LNCaP clone FGC (cell line): ENCODE data around the gene PACRGL.
"Not testable (repeated sequence)": the region's sequence is repeated elsewhere in the genome, so short reads cannot be mapped to it uniquely, and the experiment has no call there.

Experiments used
- DNase-seq: peaks from one replicate; pipeline ENCODE4 v3.0.0-alpha.2; 2011; ENCODE audit warnings: low read depth
- H3K4me3 ChIP-seq: 2 replicates; pipeline ENCODE4 v1.5.1; 2011; ENCODE audit warnings: mild to moderate bottlenecking, low read depth, low read length, control low read depth
- TF ChIP-seq, protein P1 (sequence below): IDR thresholded peaks from 2 replicates; pipeline ENCODE4 v1.5.1; 2012; ENCODE audit warnings: mild to moderate bottlenecking; ENCODE audit not compliant: control insufficient read depth, insufficient read depth; ENCODE audit errors: extremely low read depth

PACRGL gene

DNA sequence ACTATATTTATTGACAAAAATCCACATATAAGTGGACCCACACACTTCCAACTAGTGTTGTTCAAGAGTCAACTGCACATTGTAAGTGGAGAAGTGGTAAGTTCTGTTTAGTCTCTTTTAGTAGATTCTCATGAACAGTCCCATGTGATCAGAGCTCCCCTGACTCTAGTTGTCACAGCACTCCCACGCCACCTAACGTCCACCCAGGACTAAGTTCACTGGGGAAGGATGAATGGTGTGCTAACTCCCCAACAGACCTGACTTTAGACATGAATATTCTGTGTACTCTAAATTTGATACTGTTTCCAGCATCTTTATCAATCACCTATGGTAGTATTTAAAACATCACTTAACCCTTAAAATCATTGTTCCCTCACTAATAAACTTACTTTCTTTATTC is 59.8 kb downstream of the PACRGL start:
- TF ChIP-seq, protein P1, sequence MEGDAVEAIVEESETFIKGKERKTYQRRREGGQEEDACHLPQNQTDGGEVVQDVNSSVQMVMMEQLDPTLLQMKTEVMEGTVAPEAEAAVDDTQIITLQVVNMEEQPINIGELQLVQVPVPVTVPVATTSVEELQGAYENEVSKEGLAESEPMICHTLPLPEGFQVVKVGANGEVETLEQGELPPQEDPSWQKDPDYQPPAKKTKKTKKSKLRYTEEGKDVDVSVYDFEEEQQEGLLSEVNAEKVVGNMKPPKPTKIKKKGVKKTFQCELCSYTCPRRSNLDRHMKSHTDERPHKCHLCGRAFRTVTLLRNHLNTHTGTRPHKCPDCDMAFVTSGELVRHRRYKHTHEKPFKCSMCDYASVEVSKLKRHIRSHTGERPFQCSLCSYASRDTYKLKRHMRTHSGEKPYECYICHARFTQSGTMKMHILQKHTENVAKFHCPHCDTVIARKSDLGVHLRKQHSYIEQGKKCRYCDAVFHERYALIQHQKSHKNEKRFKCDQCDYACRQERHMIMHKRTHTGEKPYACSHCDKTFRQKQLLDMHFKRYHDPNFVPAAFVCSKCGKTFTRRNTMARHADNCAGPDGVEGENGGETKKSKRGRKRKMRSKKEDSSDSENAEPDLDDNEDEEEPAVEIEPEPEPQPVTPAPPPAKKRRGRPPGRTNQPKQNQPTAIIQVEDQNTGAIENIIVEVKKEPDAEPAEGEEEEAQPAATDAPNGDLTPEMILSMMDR = peak; percentile 75
- H3K4me3 ChIP-seq = no peak overlapping the region
- no peak for DNase-seq

DNA sequence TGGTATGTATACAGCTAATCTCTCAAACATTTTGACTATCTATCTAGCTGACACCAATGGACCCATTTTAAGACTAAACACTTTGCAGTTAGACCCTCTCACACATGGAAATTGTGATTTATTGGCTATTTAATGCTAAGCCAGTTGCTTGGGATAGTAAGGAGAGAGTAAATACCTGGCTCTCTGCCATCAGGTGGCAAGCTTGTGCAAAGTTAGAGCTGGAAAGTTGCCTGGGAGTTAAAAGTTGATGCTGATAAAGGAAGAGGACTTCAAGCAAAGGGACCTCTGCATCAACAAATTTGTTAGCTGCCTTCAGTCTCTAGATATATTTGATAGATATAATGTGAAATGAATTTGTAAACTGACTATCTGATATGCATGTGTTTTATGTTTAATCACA is 61.1 kb downstream of the PACRGL start:
- DNase-seq = peak; percentile 72
- H3K4me3 ChIP-seq = no peak overlapping the region
- TF ChIP-seq, protein P1 = no peak

DNA sequence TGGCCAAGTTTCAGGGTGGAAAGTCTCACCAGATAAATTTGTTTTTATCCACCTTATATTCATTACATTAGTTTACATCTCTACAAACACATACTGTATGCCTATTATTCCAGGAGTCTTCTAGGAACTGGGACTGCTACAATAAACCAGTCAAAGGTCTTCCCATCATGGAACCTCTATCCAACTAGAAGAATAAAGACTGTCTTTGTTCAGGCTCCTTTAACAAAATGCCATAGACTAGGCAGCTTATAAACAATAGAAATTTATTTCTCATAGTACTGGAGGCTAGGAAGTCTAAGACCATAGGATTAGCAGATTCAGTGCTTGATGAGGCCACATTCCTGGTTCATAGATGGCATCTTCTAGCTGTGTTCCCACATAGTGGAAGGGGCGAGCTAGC is 61.6 kb downstream of the PACRGL start:
- no peak overlapping the region for H3K4me3 ChIP-seq
- TF ChIP-seq, protein P1 = no peak
- no peak for DNase-seq

DNA sequence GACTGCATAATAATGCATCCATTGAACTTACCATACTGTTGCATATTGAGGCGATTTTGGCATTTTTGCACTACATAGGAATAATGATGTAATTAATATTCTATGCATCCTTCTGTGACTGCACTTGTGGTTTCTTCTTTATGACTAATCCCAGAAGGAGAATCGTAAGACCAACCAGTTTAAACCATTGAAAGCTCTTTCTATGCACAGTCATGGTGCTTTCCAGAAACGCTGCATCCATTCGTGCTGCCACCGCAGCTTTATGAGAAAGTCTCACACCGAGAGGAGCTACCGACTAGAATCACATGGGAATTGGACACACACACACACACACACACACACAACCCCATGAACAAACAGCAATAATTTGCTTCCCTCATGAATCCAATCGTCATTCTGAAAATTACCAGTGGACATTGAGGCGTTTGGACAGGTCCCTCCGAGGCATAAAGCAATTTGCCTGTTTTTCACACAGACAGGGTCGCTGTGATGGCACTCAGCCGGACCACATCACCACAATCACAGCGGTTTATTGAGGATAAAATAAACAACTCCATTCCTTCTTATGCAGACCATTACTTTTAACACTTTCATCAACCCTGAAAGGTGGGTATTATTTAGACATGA is 64.2 kb downstream of the PACRGL start:
- H3K4me3 ChIP-seq = no peak overlapping the region
- TF ChIP-seq, protein P1 = no peak
- no peak for DNase-seq

DNA sequence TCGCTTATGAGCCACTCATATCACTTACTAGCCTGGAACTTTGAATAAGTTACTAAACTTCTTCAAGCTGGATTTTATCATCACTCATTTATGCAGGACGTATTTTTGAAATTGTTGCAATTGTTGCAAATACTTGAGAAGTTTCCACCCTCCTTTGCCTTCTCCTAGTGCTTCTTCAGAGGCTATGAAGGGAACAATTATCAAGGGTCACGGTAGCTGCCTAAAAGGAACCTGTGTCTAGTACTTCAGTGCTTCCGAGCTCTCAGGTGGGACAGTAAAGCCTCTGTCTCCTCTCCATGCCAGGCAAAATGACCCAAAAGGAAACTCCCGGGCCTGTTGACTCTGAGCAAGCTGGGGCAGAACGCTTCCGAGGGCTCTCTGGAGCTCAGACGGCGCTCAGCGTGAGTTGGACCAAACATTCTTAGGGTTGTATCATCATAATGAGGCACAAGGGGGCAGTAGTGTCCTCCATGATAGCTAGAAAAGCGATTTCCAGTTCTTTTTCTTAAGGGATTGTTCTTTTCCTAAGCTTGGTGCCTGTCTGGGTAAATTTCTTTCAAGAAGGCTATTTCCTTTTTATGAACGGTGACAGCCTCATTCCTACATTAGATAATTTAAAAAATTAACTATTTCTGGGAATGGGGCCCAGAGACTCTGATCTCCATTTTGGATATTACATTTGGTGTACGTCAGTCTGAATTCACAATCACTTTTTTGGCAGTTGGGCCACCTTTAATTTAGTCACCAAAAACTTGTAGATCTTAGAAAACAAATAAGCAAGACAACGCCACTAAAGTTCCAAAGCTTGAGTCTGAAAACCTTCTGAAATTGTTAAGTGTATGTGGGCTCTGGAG is 73.1 kb downstream of the PACRGL start:
- TF ChIP-seq, protein P1 = peak; percentile 75
- no peak overlapping the region for H3K4me3 ChIP-seq
- no peak for DNase-seq

DNA sequence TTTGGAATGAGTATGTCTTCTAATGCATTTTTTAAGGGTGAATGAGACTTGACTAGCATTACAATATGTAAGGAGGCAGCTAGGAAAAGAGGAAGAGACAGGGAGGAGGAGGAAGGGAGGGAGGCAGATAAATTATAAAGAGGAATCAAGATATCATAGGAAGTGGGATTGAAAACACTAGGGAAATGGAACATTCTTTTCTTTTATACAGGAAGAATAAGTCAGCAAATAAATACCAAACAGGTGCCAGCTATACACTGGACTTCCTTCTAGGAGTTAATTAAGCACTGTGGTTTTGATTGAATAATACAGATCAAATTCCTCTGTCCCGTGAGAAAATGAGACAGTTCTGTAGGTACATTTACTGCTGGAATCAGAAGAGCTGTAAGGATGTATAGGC is 78.6 kb downstream of the PACRGL start:
- no peak for DNase-seq
- TF ChIP-seq, protein P1 = no peak
- no peak overlapping the region for H3K4me3 ChIP-seq

DNA sequence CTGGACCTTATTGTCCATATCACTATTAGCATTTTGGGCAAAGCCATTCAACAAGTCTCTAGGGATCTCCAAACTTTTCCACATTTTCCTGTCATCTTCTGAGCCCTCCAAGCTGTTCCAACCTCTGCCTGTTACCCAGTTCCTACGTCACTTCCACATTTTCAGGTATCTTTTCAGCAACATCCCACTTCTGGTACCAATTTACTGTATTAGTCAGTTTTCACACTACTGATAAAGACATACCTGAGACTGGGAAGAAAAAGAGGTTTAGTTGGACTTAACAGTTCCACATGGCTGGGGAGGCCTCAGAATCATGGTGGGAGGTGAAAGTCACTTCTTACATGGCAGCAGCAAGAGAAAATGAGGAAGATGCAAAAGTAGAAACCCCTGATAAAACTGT is 82.9 kb downstream of the PACRGL start:
- H3K4me3 ChIP-seq, DNase-seq: not testable (repeated sequence)
